GM10266 (cell line): Measurements from ENCODE around the gene HIPK2.

ENCODE experiments used
- DNase-seq: peaks from one replicate; pipeline ENCODE4 v3.0.0; 2012; ENCODE audit errors: extremely low spot score
- CTCF ChIP-seq: IDR thresholded peaks from 2 replicates; pipeline ENCODE4 v1.5.1; 2012; ENCODE audit warnings: mild to moderate bottlenecking, low read depth; ENCODE audit not compliant: control insufficient read depth, insufficient read depth; ENCODE audit errors: missing control alignments

Gene HIPK2

GRCh38 chr7:139641337-139641992 lies 136.3 kb downstream of the HIPK2 start:
- DNase-seq, result no peak
- TF ChIP-seq CTCF, result no peak

- no peak for DNase-seq
- no peak for TF ChIP-seq CTCF
Measured at GRCh38 chr7:139640681-139641080, 137.1 kb downstream of the HIPK2 start.

GRCh38 chr7:139639563-139639962 lies 138.2 kb downstream of the HIPK2 start:
- no peak for DNase-seq
- no peak for TF ChIP-seq CTCF

GRCh38 chr7:139635526-139636302 lies 142.1 kb downstream of the HIPK2 start:
- TF ChIP-seq CTCF, result no peak
- DNase-seq, result no peak

- DNase-seq, result no peak
- no peak for TF ChIP-seq CTCF
Measured at GRCh38 chr7:139634087-139634486, 143.7 kb downstream of the HIPK2 start.

GRCh38 chr7:139631520-139632031 lies 146.2 kb downstream of the HIPK2 start:
- no peak for TF ChIP-seq CTCF

GRCh38 chr7:139630643-139631519 lies 146.9 kb downstream of the HIPK2 start:
- no peak for DNase-seq
- no peak for TF ChIP-seq CTCF

More at GRCh38 chr7:139631520-139632031, 146.2 kb downstream of the HIPK2 start:
- DNase-seq, result no peak
